GM12892 (cell line): ENCODE measurements around the gene KIF18B.

Source experiments
- DNase-seq: peaks from one replicate; pipeline ENCODE4 v3.0.0; 2011; ENCODE audit not compliant: insufficient read length
- FAIRE-seq: peaks from 2 replicates; lab custom pipeline; 2011; peaks lifted over from hg19 to GRCh38; lab: Jason Lieb, UNC
- POLR2A ChIP-seq: IDR thresholded peaks from 2 replicates; pipeline ENCODE4 v1.6.1; 2011; ENCODE audit warnings: low read depth, low read length, control low read depth
- POLR2AphosphoS5 ChIP-seq: IDR thresholded peaks from 2 replicates; pipeline ENCODE4 v1.6.1; 2011; ENCODE audit warnings: low read depth, low read length, control low read depth
- TAF1 ChIP-seq: IDR thresholded peaks from 2 replicates; pipeline ENCODE4 v1.6.1; 2011; ENCODE audit warnings: low read depth, mild to moderate bottlenecking, control low read depth, low read length, borderline replicate concordance

KIF18B gene

GRCh38 chr17:44913676-44914075, 33.9 kb downstream of the KIF18B start:
- no peak for TF ChIP-seq TAF1
- no peak for TF ChIP-seq POLR2AphosphoS5
- no peak for TF ChIP-seq POLR2A
- no peak for FAIRE-seq
- DNase-seq = no peak

GRCh38 chr17:44912763-44913544, 34.6 kb downstream of the KIF18B start:
- DNase-seq = no peak
- TF ChIP-seq POLR2A (no peak), TAF1 (no peak)
- no peak for FAIRE-seq

GRCh38 chr17:44911133-44912001, 36.2 kb downstream of the KIF18B start:
- TF ChIP-seq POLR2AphosphoS5 (no peak), POLR2A (no peak), TAF1 (no peak)
- DNase-seq (no peak), FAIRE-seq (peak; percentile 83)

GRCh38 chr17:44910231-44911106, 37.1 kb downstream of the KIF18B start:
- no peak for DNase-seq
- no peak for TF ChIP-seq POLR2AphosphoS5
- no peak for TF ChIP-seq POLR2A
- no peak for TF ChIP-seq TAF1
- no peak for FAIRE-seq

GRCh38 chr17:44909681-44910144, 37.9 kb downstream of the KIF18B start:
- no peak for DNase-seq
- no peak for FAIRE-seq
- TF ChIP-seq TAF1 = no peak
- no peak for TF ChIP-seq POLR2AphosphoS5
- no peak for TF ChIP-seq POLR2A

- TF ChIP-seq POLR2AphosphoS5 (no peak), TAF1 (no peak)
- DNase-seq (no peak), FAIRE-seq (no peak)
These were observed 38.7 kb downstream of the KIF18B start for GRCh38 chr17:44908761-44909326.

- DNase-seq = no peak
These were observed 39.7 kb downstream of the KIF18B start for GRCh38 chr17:44907729-44908470.

GRCh38 chr17:44906763-44907728, 40.5 kb downstream of the KIF18B start:
- no peak for DNase-seq
- FAIRE-seq = no peak
- TF ChIP-seq TAF1 (no peak), POLR2AphosphoS5 (no peak), POLR2A (no peak)

More at GRCh38 chr17:44907729-44908470, 39.7 kb downstream of the KIF18B start:
- TF ChIP-seq TAF1 = no peak
- no peak for TF ChIP-seq POLR2A
- no peak for TF ChIP-seq POLR2AphosphoS5
- no peak for FAIRE-seq

GRCh38 chr17:44906010-44906646, 41.4 kb downstream of the KIF18B start:
- TF ChIP-seq TAF1 (no peak), POLR2AphosphoS5 (no peak), POLR2A (no peak)
- no peak for FAIRE-seq
- DNase-seq = no peak
